Measurements from ENCODE around the gene SCMH1. TPM values are rescaled to one million over a fixed set of nuclear protein-coding genes. Genes with fewer than 3 reads are reported as not detected.

The SCMH1 gene
- total and polyA plus RNA-seq, 12 donors: 29.3 to 62.5 (median 42.2) TPM

GRCh38 chr1:41222496-41222895, 19.6 kb downstream of the SCMH1 start:
- Histone ChIP-seq H3K36me3 (replicated peaks in 1 of 2) (no peaks in the 10 kb centered on the region), H3K9me3 (replicated peaks in 1 of 3) (no peaks in the 10 kb centered on the region), H3K4me3 (no peak overlapping the region), H3K27ac (no peak overlapping the region), H3K4me1 (replicated peaks in 1 of 2) (peaks cover 0 to 23% of the 10 kb centered on the region in 2 donors), H3K27me3 (no peaks in the 10 kb centered on the region)
- no peak for DNase-seq
- intact Hi-C loops (cut with DNase I): no loop called here
- no peak for TF ChIP-seq POLR2A (IDR thresholded peaks at IDR 0.05)
- TF ChIP-seq CTCF (IDR thresholded peaks at IDR 0.05): no peak
- 48 to 69% (median 54%) methylated on average over 2 of the region's 2 CpGs for WGBS, 4 donors

GRCh38 chr1:41221995-41222394, 20.1 kb downstream of the SCMH1 start:
- no peak overlapping the region for H3K4me3 ChIP-seq
- no peak for TF ChIP-seq CTCF (IDR thresholded peaks at IDR 0.05)
- no peak for TF ChIP-seq POLR2A (IDR thresholded peaks at IDR 0.05)
- H3K27me3 ChIP-seq: no peaks in the 10 kb centered on the region
- intact Hi-C loops (cut with DNase I): no loop called here
- DNase-seq: no peak
- H3K9me3 ChIP-seq (replicated peaks in 1 of 3): no peaks in the 10 kb centered on the region
- H3K27ac ChIP-seq: no peak overlapping the region
- peaks cover 0 to 23% of the 10 kb centered on the region in 2 donors for H3K4me1 ChIP-seq (replicated peaks in 1 of 2)
- H3K36me3 ChIP-seq (replicated peaks in 1 of 2): no peaks in the 10 kb centered on the region

- intact Hi-C loops (cut with DNase I): no loop called here
- H3K27ac ChIP-seq: no peak overlapping the region
- no peak for TF ChIP-seq POLR2A (IDR thresholded peaks at IDR 0.05)
- no peak for TF ChIP-seq CTCF (IDR thresholded peaks at IDR 0.05)
- H3K36me3 ChIP-seq (replicated peaks in 1 of 2): no peaks in the 10 kb centered on the region
- H3K4me3 ChIP-seq: no peak overlapping the region
- WGBS, 4 donors: 95 to 97% (median 96%) methylated on average over 1 of the region's 1 CpG
- DNase-seq: no peak
- peaks cover 0 to 10% of the 10 kb centered on the region in 2 donors for H3K4me1 ChIP-seq (replicated peaks in 1 of 2)
- H3K27me3 ChIP-seq: no peaks in the 10 kb centered on the region
- H3K9me3 ChIP-seq (replicated peaks in 1 of 3): no peaks in the 10 kb centered on the region
Observed at GRCh38 chr1:41218152-41218551, 24.0 kb downstream of the SCMH1 start.

- no peaks in the 10 kb centered on the region for H3K36me3 ChIP-seq (replicated peaks in 1 of 2)
- TF ChIP-seq POLR2A (IDR thresholded peaks at IDR 0.05) (no peak), CTCF (IDR thresholded peaks at IDR 0.05) (no peak)
Observed at GRCh38 chr1:41217441-41217840, 24.7 kb downstream of the SCMH1 start.

More at GRCh38 chr1:41217441-41217840, 24.7 kb downstream of the SCMH1 start:
- no peak for DNase-seq
- intact Hi-C loops (cut with DNase I): no loop called here
- Histone ChIP-seq H3K9me3 (replicated peaks in 1 of 3) (no peaks in the 10 kb centered on the region), H3K4me1 (replicated peaks in 1 of 2) (peaks cover 0 to 7% of the 10 kb centered on the region in 2 donors), H3K27ac (no peak overlapping the region), H3K4me3 (no peak overlapping the region), H3K27me3 (no peaks in the 10 kb centered on the region)
- 85 to 100% (median 92%) methylated on average over 1 of the region's 1 CpG for WGBS, 4 donors
